HepG2 (cell line): ENCODE measurements around the gene MAVS. TPM values are rescaled to one million over a fixed set of nuclear protein-coding genes. Genes with fewer than 3 reads are reported as not detected.

Experiments
- CREM ChIP-seq, 2 experiments: sonication (generic) in 1 of 2; formaldehyde crosslinking in 1 of 2; IDR thresholded peaks; 2 replicates each; pipeline versions ENCODE4 v1.4.0 to v1.6.1; 2016 to 2020; ENCODE audit warnings: antibody characterized with exemption in 1 of 2, mild to moderate bottlenecking in 1 of 2, missing genetic modification reagents in 1 of 2
- DMAP1 ChIP-seq: IDR thresholded peaks from 2 replicates; pipeline ENCODE4 v1.6.1; 2016
- FOXP1 ChIP-seq, 2 experiments: fragments of 450-650 bp in 1 of 2; IDR thresholded peaks; 2 replicates each; pipeline ENCODE4 v1.6.1; 2017 to 2018; ENCODE audit warnings: antibody characterized with exemption in 1 of 2
- RBAK ChIP-seq: sonication (generic); formaldehyde crosslinking; IDR thresholded peaks from 2 replicates; pipeline ENCODE4 v1.5.1; 2020; ENCODE audit warnings: mild to moderate bottlenecking, missing genetic modification reagents
- RNF2 ChIP-seq: fragments of 450-650 bp; conservative IDR thresholded peaks from 2 replicates; pipeline ENCODE4 v1.6.1; 2016; ENCODE audit warnings: low read depth
- SIX1 ChIP-seq: sonication (generic); formaldehyde crosslinking; IDR thresholded peaks from 2 replicates; pipeline ENCODE4 v1.4.0; 2020; ENCODE audit warnings: missing genetic modification reagents, borderline replicate concordance
- ZBTB21 ChIP-seq: sonication (generic); formaldehyde crosslinking; IDR thresholded peaks from 2 replicates; pipeline ENCODE4 v1.4.0; 2020; ENCODE audit warnings: missing genetic modification reagents
- ZBTB42 ChIP-seq: sonication (generic); formaldehyde crosslinking; IDR thresholded peaks from 2 replicates; pipeline ENCODE4 v1.5.0; 2020; ENCODE audit warnings: mild to moderate bottlenecking, missing genetic modification reagents
- ZNF446 ChIP-seq: sonication (generic); formaldehyde crosslinking; IDR thresholded peaks from 2 replicates; pipeline ENCODE4 v1.5.0; 2020; ENCODE audit warnings: mild to moderate bottlenecking, missing genetic modification reagents
- ZNF768 ChIP-seq: sonication (generic); formaldehyde crosslinking; IDR thresholded peaks from 2 replicates; pipeline ENCODE4 v1.4.0; 2020; ENCODE audit warnings: missing genetic modification reagents
- ZNF891 ChIP-seq: sonication (generic); formaldehyde crosslinking; IDR thresholded peaks from 2 replicates; pipeline ENCODE4 v1.5.0; 2020; ENCODE audit warnings: mild to moderate bottlenecking, missing genetic modification reagents
- polyA plus RNA-seq, 8 experiments: library from polyadenylated mRNA; depleted of rRNA in 3 of 8; stranded (reverse) in 7 of 8; unstranded in 1 of 8; fragments of >200 nt; fragmentation: Illumina TruSeq in 4 of 8; extraction: Trizol in 4 of 8; gene quantifications; 2 replicates each; pipeline versions ENCODE4 v1.2.1 to v1.2.3, GENCODE V29; 2011 to 2016; ENCODE audit warnings: low read depth in 4 of 8, missing spikeins in 1 of 8, mixed read lengths in 1 of 8; ENCODE audit not compliant: insufficient read depth in 1 of 8
- total RNA-seq, 5 experiments: library from RNA; depleted of rRNA; stranded (reverse); fragments of >200 nt; fragmentation: Illumina TruSeq; extraction: Trizol; gene quantifications; 2 replicates each; pipeline ENCODE4 v1.2.3, GENCODE V29; 2016; ENCODE audit warnings: low read depth in 1 of 5
- TF ChIP-seq, protein P1 (sequence below): sonication (generic); formaldehyde crosslinking; IDR thresholded peaks from 2 replicates; pipeline ENCODE4 v1.5.1; 2020; ENCODE audit warnings: mild to moderate bottlenecking, missing genetic modification reagents, borderline replicate concordance
- TF ChIP-seq, protein P2 (sequence below): sonication (generic); formaldehyde crosslinking; IDR thresholded peaks from 2 replicates; pipeline ENCODE4 v1.5.0; 2020; ENCODE audit warnings: missing genetic modification reagents, mild to moderate bottlenecking, borderline replicate concordance
- TF ChIP-seq, protein P3 (sequence below): sonication (generic); formaldehyde crosslinking; IDR thresholded peaks from 2 replicates; pipeline ENCODE4 v1.4.0; 2020; ENCODE audit warnings: missing genetic modification reagents
- TF ChIP-seq, protein P4 (sequence below): sonication (generic); formaldehyde crosslinking; IDR thresholded peaks from 2 replicates; pipeline ENCODE4 v1.4.0; 2020; ENCODE audit warnings: missing genetic modification reagents
- TF ChIP-seq, protein P5 (sequence below): sonication (generic); formaldehyde crosslinking; IDR thresholded peaks from 2 replicates; pipeline ENCODE4 v1.5.0; 2020; ENCODE audit warnings: missing genetic modification reagents
- TF ChIP-seq, protein P6 (sequence below): sonication (generic); formaldehyde crosslinking; IDR thresholded peaks from 2 replicates; pipeline ENCODE4 v1.4.0; 2020; ENCODE audit warnings: missing genetic modification reagents

MAVS gene
- total and polyA plus RNA-seq, 2 of the 13 experiments (the other 11 are each of a cell fraction or from before 2014, with no cell fraction given) = 27.3 to 36.6 TPM

DNA sequence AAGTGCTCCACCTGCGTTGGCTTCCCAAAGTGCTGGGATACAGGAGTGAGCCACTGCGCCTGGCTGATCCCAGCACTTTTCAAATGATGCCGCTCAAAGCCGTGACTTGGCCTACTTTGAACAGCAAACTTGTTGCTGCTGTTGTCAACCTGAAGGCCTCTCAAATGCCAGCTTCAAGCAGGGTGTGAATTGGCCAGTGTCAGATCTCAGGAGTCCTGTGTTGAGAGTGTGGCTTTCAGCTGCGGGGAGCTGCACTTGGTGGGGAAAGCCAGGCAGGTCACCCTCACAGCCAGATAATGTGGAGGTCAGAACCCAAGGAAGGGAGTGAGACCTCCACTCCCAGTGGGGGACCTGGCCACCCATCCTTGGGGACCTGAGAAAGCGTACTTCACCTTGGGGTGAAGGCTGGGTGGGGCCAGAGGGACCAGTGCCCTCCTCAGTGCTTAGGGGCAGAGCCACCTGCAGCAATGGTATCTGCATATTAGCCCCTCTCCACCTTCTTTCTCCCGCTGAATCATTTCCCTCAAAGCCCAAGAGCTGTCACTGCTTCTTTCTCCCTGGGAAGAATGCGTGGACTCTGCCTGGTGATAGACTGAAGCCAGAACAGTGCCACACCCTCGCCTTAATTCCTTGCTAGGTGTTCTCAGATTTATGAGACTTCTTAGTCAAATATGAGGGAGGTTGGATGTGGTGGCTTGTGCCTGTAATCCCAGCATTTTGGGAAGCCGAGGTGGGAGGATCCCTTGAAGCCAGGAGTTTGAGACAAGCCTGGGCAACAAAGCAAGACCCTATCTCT, 23.4 kb downstream of the MAVS start (continued):
- TF ChIP-seq, protein P1, sequence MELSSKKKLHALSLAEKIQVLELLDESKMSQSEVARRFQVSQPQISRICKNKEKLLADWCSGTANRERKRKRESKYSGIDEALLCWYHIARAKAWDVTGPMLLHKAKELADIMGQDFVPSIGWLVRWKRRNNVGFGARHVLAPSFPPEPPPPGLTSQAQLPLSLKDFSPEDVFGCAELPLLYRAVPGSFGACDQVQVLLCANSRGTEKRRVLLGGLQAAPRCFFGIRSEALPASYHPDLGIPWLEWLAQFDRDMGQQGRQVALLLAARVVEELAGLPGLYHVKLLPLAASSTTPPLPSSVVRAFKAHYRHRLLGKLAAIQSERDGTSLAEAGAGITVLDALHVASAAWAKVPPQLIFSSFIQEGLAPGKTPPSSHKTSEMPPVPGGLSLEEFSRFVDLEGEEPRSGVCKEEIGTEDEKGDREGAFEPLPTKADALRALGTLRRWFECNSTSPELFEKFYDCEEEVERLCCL (CRISPR knock-in tag) = no peak
- TF ChIP-seq, protein P2, sequence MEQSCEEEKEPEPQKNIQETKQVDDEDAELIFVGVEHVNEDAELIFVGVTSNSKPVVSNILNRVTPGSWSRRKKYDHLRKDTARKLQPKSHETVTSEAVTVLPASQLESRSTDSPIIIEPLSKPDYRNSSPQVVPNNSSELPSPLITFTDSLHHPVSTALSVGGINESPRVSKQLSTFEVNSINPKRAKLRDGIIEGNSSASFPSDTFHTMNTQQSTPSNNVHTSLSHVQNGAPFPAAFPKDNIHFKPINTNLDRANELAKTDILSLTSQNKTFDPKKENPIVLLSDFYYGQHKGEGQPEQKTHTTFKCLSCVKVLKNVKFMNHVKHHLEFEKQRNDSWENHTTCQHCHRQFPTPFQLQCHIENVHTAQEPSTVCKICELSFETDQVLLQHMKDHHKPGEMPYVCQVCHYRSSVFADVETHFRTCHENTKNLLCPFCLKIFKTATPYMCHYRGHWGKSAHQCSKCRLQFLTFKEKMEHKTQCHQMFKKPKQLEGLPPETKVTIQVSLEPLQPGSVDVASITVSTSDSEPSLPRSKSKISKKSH (CRISPR knock-in tag) = 0 out of 2 replicates have a peak, but pooled peaks have one; percentile 26
- TF ChIP-seq, protein P3, sequence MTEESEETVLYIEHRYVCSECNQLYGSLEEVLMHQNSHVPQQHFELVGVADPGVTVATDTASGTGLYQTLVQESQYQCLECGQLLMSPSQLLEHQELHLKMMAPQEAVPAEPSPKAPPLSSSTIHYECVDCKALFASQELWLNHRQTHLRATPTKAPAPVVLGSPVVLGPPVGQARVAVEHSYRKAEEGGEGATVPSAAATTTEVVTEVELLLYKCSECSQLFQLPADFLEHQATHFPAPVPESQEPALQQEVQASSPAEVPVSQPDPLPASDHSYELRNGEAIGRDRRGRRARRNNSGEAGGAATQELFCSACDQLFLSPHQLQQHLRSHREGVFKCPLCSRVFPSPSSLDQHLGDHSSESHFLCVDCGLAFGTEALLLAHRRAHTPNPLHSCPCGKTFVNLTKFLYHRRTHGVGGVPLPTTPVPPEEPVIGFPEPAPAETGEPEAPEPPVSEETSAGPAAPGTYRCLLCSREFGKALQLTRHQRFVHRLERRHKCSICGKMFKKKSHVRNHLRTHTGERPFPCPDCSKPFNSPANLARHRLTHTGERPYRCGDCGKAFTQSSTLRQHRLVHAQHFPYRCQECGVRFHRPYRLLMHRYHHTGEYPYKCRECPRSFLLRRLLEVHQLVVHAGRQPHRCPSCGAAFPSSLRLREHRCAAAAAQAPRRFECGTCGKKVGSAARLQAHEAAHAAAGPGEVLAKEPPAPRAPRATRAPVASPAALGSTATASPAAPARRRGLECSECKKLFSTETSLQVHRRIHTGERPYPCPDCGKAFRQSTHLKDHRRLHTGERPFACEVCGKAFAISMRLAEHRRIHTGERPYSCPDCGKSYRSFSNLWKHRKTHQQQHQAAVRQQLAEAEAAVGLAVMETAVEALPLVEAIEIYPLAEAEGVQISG = no peak
- TF ChIP-seq RBAK (CRISPR knock-in tag) (no peak), DMAP1 (CRISPR knock-in tag) (no peak), ZBTB21 (CRISPR knock-in tag) (no peak), ZBTB42 (CRISPR knock-in tag) (no peak), CREM (IDR thresholded peaks at IDR 0.05) (no peak), CREM (CRISPR knock-in tag; IDR thresholded peaks at IDR 0.05) (no peak), ZNF768 (CRISPR knock-in tag) (no peak), ZNF446 (CRISPR knock-in tag) (no peak), ZNF891 (CRISPR knock-in tag) (peak; percentile 52; the same call in 1 of the 2 replicates), RNF2 (no peak), SIX1 (CRISPR knock-in tag) (no peak), FOXP1 (IDR thresholded peaks at IDR 0.05) (no peak), FOXP1 (CRISPR knock-in tag; IDR thresholded peaks at IDR 0.05) (no peak)
- TF ChIP-seq, protein P4, sequence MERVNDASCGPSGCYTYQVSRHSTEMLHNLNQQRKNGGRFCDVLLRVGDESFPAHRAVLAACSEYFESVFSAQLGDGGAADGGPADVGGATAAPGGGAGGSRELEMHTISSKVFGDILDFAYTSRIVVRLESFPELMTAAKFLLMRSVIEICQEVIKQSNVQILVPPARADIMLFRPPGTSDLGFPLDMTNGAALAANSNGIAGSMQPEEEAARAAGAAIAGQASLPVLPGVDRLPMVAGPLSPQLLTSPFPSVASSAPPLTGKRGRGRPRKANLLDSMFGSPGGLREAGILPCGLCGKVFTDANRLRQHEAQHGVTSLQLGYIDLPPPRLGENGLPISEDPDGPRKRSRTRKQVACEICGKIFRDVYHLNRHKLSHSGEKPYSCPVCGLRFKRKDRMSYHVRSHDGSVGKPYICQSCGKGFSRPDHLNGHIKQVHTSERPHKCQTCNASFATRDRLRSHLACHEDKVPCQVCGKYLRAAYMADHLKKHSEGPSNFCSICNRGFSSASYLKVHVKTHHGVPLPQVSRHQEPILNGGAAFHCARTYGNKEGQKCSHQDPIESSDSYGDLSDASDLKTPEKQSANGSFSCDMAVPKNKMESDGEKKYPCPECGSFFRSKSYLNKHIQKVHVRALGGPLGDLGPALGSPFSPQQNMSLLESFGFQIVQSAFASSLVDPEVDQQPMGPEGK = no peak
- TF ChIP-seq, protein P5, sequence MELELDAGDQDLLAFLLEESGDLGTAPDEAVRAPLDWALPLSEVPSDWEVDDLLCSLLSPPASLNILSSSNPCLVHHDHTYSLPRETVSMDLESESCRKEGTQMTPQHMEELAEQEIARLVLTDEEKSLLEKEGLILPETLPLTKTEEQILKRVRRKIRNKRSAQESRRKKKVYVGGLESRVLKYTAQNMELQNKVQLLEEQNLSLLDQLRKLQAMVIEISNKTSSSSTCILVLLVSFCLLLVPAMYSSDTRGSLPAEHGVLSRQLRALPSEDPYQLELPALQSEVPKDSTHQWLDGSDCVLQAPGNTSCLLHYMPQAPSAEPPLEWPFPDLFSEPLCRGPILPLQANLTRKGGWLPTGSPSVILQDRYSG (CRISPR knock-in tag) = no peak
- TF ChIP-seq, protein P6, sequence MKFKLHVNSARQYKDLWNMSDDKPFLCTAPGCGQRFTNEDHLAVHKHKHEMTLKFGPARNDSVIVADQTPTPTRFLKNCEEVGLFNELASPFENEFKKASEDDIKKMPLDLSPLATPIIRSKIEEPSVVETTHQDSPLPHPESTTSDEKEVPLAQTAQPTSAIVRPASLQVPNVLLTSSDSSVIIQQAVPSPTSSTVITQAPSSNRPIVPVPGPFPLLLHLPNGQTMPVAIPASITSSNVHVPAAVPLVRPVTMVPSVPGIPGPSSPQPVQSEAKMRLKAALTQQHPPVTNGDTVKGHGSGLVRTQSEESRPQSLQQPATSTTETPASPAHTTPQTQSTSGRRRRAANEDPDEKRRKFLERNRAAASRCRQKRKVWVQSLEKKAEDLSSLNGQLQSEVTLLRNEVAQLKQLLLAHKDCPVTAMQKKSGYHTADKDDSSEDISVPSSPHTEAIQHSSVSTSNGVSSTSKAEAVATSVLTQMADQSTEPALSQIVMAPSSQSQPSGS (CRISPR knock-in tag) = no peak
